LNCAP (cell line): ENCODE data around the gene CCDC192.

ENCODE experiments used
- CTCF ChIP-seq: fragments of 450-650 bp; IDR thresholded peaks from 2 replicates; pipeline ENCODE4 v1.5.1; 2017; ENCODE audit warnings: mild to moderate bottlenecking

CCDC192 gene

GRCh38 chr5:127907907-127908306 is 204.7 kb downstream of the CCDC192 start:
- no peak for TF ChIP-seq CTCF

GRCh38 chr5:127909066-127909465 is 205.9 kb downstream of the CCDC192 start:
- TF ChIP-seq CTCF, result peak; percentile 62

GRCh38 chr5:127909821-127910220 is 206.6 kb downstream of the CCDC192 start:
- TF ChIP-seq CTCF, result no peak

- no peak for TF ChIP-seq CTCF
Measured at GRCh38 chr5:127910307-127910956, 207.2 kb downstream of the CCDC192 start.

GRCh38 chr5:127911619-127912018 is 208.4 kb downstream of the CCDC192 start:
- TF ChIP-seq CTCF, result no peak

GRCh38 chr5:127912411-127912810 is 209.2 kb downstream of the CCDC192 start:
- no peak for TF ChIP-seq CTCF

GRCh38 chr5:127916885-127917573 is 213.8 kb downstream of the CCDC192 start:
- TF ChIP-seq CTCF, result no peak
